Rectal smooth muscle tissue (tissue), 1 donor: ENCODE results near the gene C5orf63.

Source experiments
- H3K27ac ChIP-seq: one replicate; pipeline ENCODE4 v1.7.0; 2013; ENCODE audit warnings: low read depth, low read length, inconsistent platforms
- H3K27me3 ChIP-seq: one replicate; pipeline ENCODE4 v1.7.0; 2013; ENCODE audit warnings: low read length; ENCODE audit not compliant: control insufficient read depth, insufficient read depth
- H3K36me3 ChIP-seq: one replicate; pipeline ENCODE4 v1.7.0; 2013; ENCODE audit warnings: low read length; ENCODE audit not compliant: control insufficient read depth, insufficient read depth
- H3K4me1 ChIP-seq: one replicate; pipeline ENCODE4 v1.7.0; 2013; ENCODE audit warnings: low read length; ENCODE audit not compliant: control insufficient read depth, insufficient read depth
- H3K4me3 ChIP-seq: one replicate; pipeline ENCODE4 v1.7.0; 2013; ENCODE audit warnings: low read length
- H3K9ac ChIP-seq: one replicate; pipeline ENCODE4 v1.7.0; 2013; ENCODE audit warnings: low read length

Gene C5orf63

GRCh38 chr5:127041571-127041970 is 31.7 kb downstream of the C5orf63 start:
- H3K4me1 ChIP-seq, result no peaks in the 10 kb centered on the region
- H3K4me3 ChIP-seq, result peak overlapping the region; percentile 27
- H3K27me3 ChIP-seq, result no peaks in the 10 kb centered on the region
- H3K9ac ChIP-seq, result no peak overlapping the region
- no peak overlapping the region for H3K27ac ChIP-seq
- H3K36me3 ChIP-seq, result no peaks in the 10 kb centered on the region

- Histone ChIP-seq H3K4me3 (peak overlapping the region; percentile 27), H3K9ac (no peak overlapping the region), H3K27ac (peak overlapping the region; percentile 3)
Observed at GRCh38 chr5:127040796-127041520, 32.3 kb downstream of the C5orf63 start.

GRCh38 chr5:127038550-127038949 is 34.8 kb downstream of the C5orf63 start:
- Histone ChIP-seq H3K4me1 (no peaks in the 10 kb centered on the region), H3K36me3 (no peaks in the 10 kb centered on the region), H3K4me3 (no peak overlapping the region), H3K27me3 (no peaks in the 10 kb centered on the region), H3K9ac (no peak overlapping the region), H3K27ac (no peak overlapping the region)

More at GRCh38 chr5:127040796-127041520, 32.3 kb downstream of the C5orf63 start:
- Histone ChIP-seq H3K4me1 (no peaks in the 10 kb centered on the region), H3K27me3 (no peaks in the 10 kb centered on the region), H3K36me3 (no peaks in the 10 kb centered on the region)

GRCh38 chr5:127031863-127032232 is 41.5 kb downstream of the C5orf63 start:
- H3K4me3 ChIP-seq, result no peak overlapping the region
- no peak overlapping the region for H3K27ac ChIP-seq
- no peaks in the 10 kb centered on the region for H3K27me3 ChIP-seq
- no peaks in the 10 kb centered on the region for H3K36me3 ChIP-seq
- no peak overlapping the region for H3K9ac ChIP-seq
- peaks cover 6% of the 10 kb centered on the region for H3K4me1 ChIP-seq

- Histone ChIP-seq H3K27me3 (no peaks in the 10 kb centered on the region), H3K4me1 (peaks cover 6% of the 10 kb centered on the region), H3K9ac (peak overlapping the region; percentile 59), H3K4me3 (peak overlapping the region; percentile 69), H3K27ac (no peak overlapping the region), H3K36me3 (no peaks in the 10 kb centered on the region)
Observed at GRCh38 chr5:127031147-127031862, 42.0 kb downstream of the C5orf63 start.

- peak within 1 kb of the TSS; percentile 77 for H3K4me3 ChIP-seq
- no peaks in the 10 kb centered on the region for H3K27me3 ChIP-seq
- peak within 1 kb of the TSS; percentile 59 for H3K9ac ChIP-seq
- peaks cover 6% of the 10 kb centered on the region for H3K4me1 ChIP-seq
- H3K36me3 ChIP-seq, result no peaks in the 10 kb centered on the region
- H3K27ac ChIP-seq, result peak within 1 kb of the TSS; percentile 59
Observed at GRCh38 chr5:127030259-127031146, 42.8 kb downstream of the C5orf63 start, which contains the start of gene MARCHF3. Gene MARCHF3 (minus strand): TSS chr5:127030558. CDS start chr5:126918171, 112,387 bp downstream.

DNA sequence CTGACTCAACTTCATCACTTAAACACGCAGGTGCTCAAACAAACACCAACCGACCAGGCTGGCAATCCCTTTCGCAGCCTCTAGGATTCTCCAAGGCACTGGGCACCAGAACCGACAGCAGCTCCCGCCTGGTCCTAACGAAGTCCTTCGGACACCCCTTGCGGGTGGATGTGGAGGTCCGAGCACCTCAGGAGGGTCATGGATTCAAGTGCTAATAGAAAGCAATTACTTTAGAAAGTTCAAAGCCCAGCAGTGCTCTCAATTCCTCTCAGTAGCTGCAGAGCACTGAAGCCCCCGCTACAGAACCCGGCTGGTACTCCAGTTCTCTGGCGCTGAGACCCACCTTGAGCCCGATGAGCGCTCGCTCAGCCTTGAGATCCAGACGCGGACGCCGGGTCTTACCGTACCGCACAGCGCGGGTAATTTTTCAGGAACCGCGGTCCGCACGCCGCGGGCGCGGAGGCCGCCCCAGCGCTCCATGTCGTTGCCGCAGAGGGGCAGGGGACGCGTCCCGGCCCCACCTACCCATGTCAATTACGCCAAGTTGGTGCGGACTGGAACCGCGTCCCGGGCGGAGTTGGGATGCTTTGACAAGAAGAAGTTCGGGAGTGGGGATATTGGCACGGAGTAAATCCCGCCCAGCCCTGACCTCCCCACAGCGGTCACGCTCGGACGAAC is 43.6 kb downstream of the C5orf63 start:
- Histone ChIP-seq H3K4me3 (peak overlapping the region; percentile 77), H3K9ac (peak overlapping the region; percentile 49), H3K27ac (peak overlapping the region; percentile 59), H3K27me3 (no peaks in the 10 kb centered on the region), H3K36me3 (no peaks in the 10 kb centered on the region), H3K4me1 (peaks cover 6% of the 10 kb centered on the region)

DNA sequence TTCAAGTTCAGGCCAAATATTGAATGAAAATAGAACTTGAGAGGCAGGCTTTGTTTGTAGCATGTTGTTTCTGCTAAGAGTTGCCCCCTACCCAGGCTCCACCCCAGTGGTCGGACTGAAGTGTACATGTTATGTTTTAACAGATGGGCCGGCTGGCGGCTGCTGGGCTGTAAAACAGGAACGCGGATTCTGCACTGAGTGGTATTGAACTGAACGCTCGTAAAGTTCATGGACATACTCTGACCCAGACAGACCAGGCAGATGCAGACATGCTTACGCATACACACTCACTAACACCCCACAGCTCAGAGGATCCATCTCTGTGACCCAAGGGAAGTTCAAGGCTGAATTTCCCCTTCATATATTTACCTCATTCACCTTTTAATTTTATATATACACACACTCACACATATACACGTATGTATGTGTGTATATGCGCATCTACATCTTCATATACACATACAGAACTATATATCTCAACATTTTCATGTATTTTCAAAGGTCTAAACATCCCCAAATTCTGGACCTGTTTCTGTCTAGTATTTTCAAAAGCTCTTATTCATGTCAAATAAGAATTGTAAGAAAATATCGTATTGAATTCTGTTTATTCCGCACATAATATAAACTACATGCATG is 44.4 kb downstream of the C5orf63 start:
- H3K4me3 ChIP-seq, result peak overlapping the region; percentile 77
- no peaks in the 10 kb centered on the region for H3K36me3 ChIP-seq
- H3K27me3 ChIP-seq, result no peaks in the 10 kb centered on the region
- peaks cover 6% of the 10 kb centered on the region for H3K4me1 ChIP-seq
- H3K27ac ChIP-seq, result no peak overlapping the region
- H3K9ac ChIP-seq, result no peak overlapping the region

GRCh38 chr5:127027539-127027938 is 45.8 kb downstream of the C5orf63 start:
- no peaks in the 10 kb centered on the region for H3K27me3 ChIP-seq
- H3K36me3 ChIP-seq, result no peaks in the 10 kb centered on the region
- H3K4me1 ChIP-seq, result peaks cover 6% of the 10 kb centered on the region
- H3K9ac ChIP-seq, result no peak overlapping the region
- H3K4me3 ChIP-seq, result no peak overlapping the region
- no peak overlapping the region for H3K27ac ChIP-seq

GRCh38 chr5:127026166-127026565 is 47.1 kb downstream of the C5orf63 start:
- H3K4me3 ChIP-seq, result no peak overlapping the region
- H3K9ac ChIP-seq, result no peak overlapping the region
- peaks cover 6% of the 10 kb centered on the region for H3K4me1 ChIP-seq
- H3K27me3 ChIP-seq, result no peaks in the 10 kb centered on the region
- H3K27ac ChIP-seq, result no peak overlapping the region
- H3K36me3 ChIP-seq, result no peaks in the 10 kb centered on the region

DNA sequence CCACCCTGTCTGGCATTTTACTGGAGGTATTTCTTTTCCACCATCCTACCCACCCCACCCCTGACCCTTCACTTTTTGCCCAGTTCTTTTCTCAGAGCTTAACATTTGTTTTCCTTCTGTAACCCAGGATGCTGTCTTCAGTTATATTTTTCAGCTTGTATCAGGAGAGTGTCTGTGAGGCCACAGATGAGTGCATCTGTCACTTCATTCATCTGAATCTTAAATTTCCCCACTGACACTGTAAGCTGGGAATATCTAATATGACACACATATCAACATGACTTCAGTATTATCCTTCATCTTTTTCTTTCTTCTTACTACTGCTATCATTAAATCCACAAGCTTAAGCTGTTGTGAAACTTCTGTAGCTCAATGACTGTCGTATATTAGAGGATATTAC is 47.8 kb downstream of the C5orf63 start:
- Histone ChIP-seq H3K27me3 (no peaks in the 10 kb centered on the region), H3K4me1 (peaks cover 3% of the 10 kb centered on the region), H3K9ac (no peak overlapping the region), H3K36me3 (no peaks in the 10 kb centered on the region), H3K4me3 (no peak overlapping the region), H3K27ac (no peak overlapping the region)
